Skeletal muscle tissue (tissue), 4 donors: ENCODE measurements around the gene CDK15. TPM values are rescaled to one million over a fixed set of nuclear protein-coding genes. Genes with fewer than 3 reads are reported as not detected.
"Not testable (repeated sequence)": the region's sequence is repeated elsewhere in the genome, so short reads cannot be mapped to it uniquely, and the experiment has no call there.

Experiments used
- H3K27ac ChIP-seq: one replicate; pipeline ENCODE4 v1.7.0; 2013; ENCODE audit warnings: mild to moderate bottlenecking, low read depth, low read length, inconsistent platforms
- H3K27me3 ChIP-seq, 3 donors: one replicate each; pipeline ENCODE4 v1.7.0; 2013; ENCODE audit warnings: low read length in 3 of 3; ENCODE audit not compliant: control insufficient read depth in 3 of 3, insufficient read depth in 3 of 3
- H3K36me3 ChIP-seq, 3 donors: one replicate each; pipeline ENCODE4 v1.7.0; 2013; ENCODE audit warnings: low read length in 3 of 3; ENCODE audit not compliant: control insufficient read depth in 3 of 3, insufficient read depth in 3 of 3
- H3K4me1 ChIP-seq, 3 donors: one replicate each; pipeline ENCODE4 v1.7.0; 2013; ENCODE audit warnings: low read length in 3 of 3, mild to moderate bottlenecking in 3 of 3; ENCODE audit not compliant: control insufficient read depth in 3 of 3, insufficient read depth in 3 of 3
- H3K4me3 ChIP-seq, 3 donors: one replicate each; pipeline ENCODE4 v1.7.0; 2013; ENCODE audit warnings: low read length in 3 of 3
- H3K9ac ChIP-seq, 3 donors: one replicate each; pipeline ENCODE4 v1.7.0; 2013; ENCODE audit warnings: low read length in 3 of 3, mild to moderate bottlenecking in 3 of 3, moderate library complexity in 2 of 3, low read depth in 1 of 3
- H3K9me3 ChIP-seq, 3 donors: one replicate each; pipeline ENCODE4 v1.7.0; 2013; ENCODE audit warnings: low read length in 3 of 3; ENCODE audit not compliant: control insufficient read depth in 3 of 3
- total RNA-seq: library from RNA; depleted of rRNA; stranded (reverse); fragments of >200 nt; gene quantifications from one replicate; pipeline ENCODE4 v1.2.3, GENCODE V29; 2014
- donor health status: Osteomylitis.

The CDK15 gene
- total RNA-seq: 0.52 TPM

DNA sequence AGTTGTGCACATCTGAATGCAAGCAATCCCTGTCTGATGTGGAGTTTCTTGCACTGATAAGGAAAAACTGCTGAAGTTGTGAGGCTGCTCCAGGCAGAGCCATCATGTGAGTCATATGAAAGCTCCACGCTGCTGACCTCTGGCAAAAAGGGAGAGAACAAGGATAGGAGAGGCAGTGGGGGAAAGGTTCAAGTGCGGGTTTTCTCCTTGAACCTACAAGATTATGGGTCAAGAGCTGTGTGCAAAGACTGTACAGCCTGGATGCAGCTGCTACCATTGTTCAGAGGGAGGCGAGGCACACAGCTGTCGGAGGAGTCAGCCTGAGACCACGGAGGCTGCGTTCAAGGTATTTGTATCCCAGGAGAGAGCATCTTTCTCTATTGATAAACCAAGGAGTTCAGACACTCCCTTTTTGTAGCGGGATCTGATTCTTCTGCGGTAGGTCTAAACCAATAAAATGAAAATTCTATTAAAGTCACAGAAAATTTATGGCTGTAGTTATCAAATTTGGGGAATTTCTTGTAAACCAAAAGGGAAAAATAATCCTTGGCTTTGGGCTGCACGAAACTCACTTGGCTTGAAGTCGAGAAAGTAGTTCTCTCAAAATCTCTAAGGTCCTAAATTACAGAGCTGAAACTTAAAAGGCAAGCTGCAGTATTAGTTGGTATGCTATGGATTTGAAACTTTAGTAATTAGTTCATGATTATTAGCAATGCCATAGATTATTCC lies at the start of gene CDK15:
Gene CDK15 (plus strand): TSS at position 96 of the 729 bp plus-strand sequence. CDS start 128 bp downstream, at position 224.
- Histone ChIP-seq H3K9ac (no peak within 1 kb of the TSS), H3K9me3 (no peaks in the 10 kb centered on the region), H3K4me3 (no peak within 1 kb of the TSS), H3K4me1 (peaks cover 3 to 18% (median 5%) of the 10 kb centered on the region in 3 donors), H3K27ac (no peak within 1 kb of the TSS), H3K27me3 (no peaks in the 10 kb centered on the region), H3K36me3 (no peaks in the 10 kb centered on the region)

GRCh38 chr2:201758234-201758633 lies 48.1 kb upstream of the CDK15 start:
- Histone ChIP-seq H3K9ac (no peak overlapping the region), H3K36me3 (peaks cover 17 to 42% (median 21%) of the 10 kb centered on the region in 3 donors), H3K27ac (no peak overlapping the region), H3K9me3 (no peaks in the 10 kb centered on the region), H3K4me3 (no peak overlapping the region), H3K4me1 (no peaks in the 10 kb centered on the region), H3K27me3 (no peaks in the 10 kb centered on the region)

DNA sequence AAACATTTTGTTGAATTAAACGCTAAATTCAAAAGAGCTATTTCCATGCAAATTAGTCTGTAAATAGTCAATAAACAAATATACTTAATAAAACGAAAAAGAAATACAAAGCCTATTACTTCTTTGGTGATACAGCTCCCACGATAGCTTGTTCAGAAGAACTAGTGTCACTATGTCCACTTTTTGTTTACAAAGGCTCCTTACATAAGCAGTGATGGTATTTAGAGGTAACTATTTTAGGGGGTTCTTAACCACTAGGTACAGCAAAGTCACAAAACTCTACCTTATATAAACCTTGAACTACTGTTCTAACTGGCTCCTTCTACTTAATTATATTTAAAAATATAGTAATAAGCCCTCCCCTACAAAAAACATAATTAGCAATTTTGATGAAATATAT lies 47.5 kb upstream of the CDK15 start:
- Histone ChIP-seq H3K36me3 (peaks cover 17 to 42% (median 22%) of the 10 kb centered on the region in 3 donors), H3K27me3 (no peaks in the 10 kb centered on the region), H3K9ac (no peak overlapping the region), H3K27ac (no peak overlapping the region), H3K9me3 (no peaks in the 10 kb centered on the region), H3K4me3 (no peak overlapping the region), H3K4me1 (no peaks in the 10 kb centered on the region)

DNA sequence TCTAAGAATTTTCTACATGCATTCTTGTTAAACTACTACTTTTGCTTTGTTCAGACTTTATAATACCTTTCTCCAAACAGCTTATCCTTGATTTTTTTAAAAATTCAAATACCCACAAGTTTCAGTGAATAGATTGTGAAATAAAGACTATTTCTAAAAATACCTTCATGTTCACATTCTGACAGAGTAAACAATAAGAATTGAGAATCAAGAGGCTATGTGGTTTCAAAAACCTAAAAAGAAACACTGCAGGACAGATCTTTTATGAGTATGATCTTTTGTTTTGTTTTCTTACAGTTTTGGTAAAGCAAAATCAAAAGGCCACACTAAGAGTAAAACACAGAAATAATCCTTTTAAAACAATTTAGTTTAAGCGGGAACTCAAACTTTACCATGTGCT lies 46.8 kb upstream of the CDK15 start:
- peaks cover 17 to 38% (median 22%) of the 10 kb centered on the region in 3 donors for H3K36me3 ChIP-seq
- no peaks in the 10 kb centered on the region for H3K4me1 ChIP-seq
- no peak overlapping the region for H3K27ac ChIP-seq
- no peak overlapping the region for H3K9ac ChIP-seq
- H3K27me3 ChIP-seq: no peaks in the 10 kb centered on the region
- H3K9me3 ChIP-seq: no peaks in the 10 kb centered on the region
- H3K4me3 ChIP-seq: no peak overlapping the region

- no peaks in the 10 kb centered on the region for H3K9me3 ChIP-seq
- H3K9ac ChIP-seq: no peak overlapping the region
- no peaks in the 10 kb centered on the region for H3K4me1 ChIP-seq
- H3K27me3 ChIP-seq: no peaks in the 10 kb centered on the region
- peaks cover 17 to 45% (median 22%) of the 10 kb centered on the region in 3 donors for H3K36me3 ChIP-seq
- H3K4me3 ChIP-seq: no peak overlapping the region
- H3K27ac ChIP-seq: no peak overlapping the region
Measured at GRCh38 chr2:201761101-201761500, 45.2 kb upstream of the CDK15 start.

DNA sequence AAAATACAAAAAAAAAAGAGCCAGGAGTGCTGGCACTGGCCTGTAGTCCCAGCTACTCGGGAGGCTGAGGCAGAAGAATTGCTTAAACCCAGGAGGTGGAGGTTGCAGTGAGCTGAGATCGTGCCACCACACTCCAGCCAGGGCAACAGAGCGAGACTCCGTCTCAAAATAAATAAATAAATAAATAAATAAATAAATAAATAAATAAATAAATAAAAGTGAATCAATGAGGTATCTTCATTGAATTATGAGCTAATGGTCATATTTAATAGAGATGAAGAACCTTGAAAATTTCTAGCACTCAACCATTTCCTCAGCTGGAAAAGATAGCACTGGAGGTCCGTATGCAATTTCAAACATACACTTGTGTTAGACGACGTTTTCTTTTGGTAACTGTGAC lies 41.9 kb upstream of the CDK15 start:
- not testable (repeated sequence) for H3K9me3 ChIP-seq
- H3K36me3 ChIP-seq: peaks cover 13 to 36% (median 16%) of the 10 kb centered on the region in 3 donors

DNA sequence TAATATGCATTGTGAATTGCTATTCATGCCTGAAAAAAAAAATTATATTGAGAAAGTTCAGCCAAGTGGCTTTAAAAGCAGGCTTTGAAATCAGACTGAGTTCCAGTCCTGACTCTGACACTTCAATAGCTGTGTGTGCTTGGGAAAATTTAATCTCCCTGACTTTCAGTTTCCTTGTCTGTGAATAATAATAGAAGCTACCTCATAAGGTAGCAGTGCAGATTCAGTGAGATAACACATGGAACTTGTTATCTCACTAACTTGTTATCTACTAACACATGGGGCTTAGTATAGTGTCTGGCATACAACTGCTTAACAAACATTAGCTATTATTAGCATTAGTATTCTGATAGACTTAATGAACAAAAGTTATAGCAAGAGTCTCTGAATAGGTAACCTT lies 40.5 kb upstream of the CDK15 start:
- no peaks in the 10 kb centered on the region for H3K27me3 ChIP-seq
- no peaks in the 10 kb centered on the region for H3K4me1 ChIP-seq
- no peaks in the 10 kb centered on the region for H3K9me3 ChIP-seq
- peaks cover 12 to 32% (median 15%) of the 10 kb centered on the region in 3 donors for H3K36me3 ChIP-seq
- H3K4me3 ChIP-seq: no peak overlapping the region
- no peak overlapping the region for H3K27ac ChIP-seq
- no peak overlapping the region for H3K9ac ChIP-seq

More for the DNA sequence above, 41.9 kb upstream of the CDK15 start:
- H3K27ac ChIP-seq, H3K27me3 ChIP-seq, H3K9ac ChIP-seq, H3K4me3 ChIP-seq, H3K4me1 ChIP-seq: not testable (repeated sequence)

- H3K4me3 ChIP-seq: no peak overlapping the region
- peaks cover 0 to 16% (median 0%) of the 10 kb centered on the region in 3 donors for H3K36me3 ChIP-seq
- no peak overlapping the region for H3K27ac ChIP-seq
- H3K9ac ChIP-seq: no peak overlapping the region
- H3K4me1 ChIP-seq: no peaks in the 10 kb centered on the region
- no peaks in the 10 kb centered on the region for H3K9me3 ChIP-seq
- no peaks in the 10 kb centered on the region for H3K27me3 ChIP-seq
Measured at GRCh38 chr2:201768918-201769317, 37.4 kb upstream of the CDK15 start.

DNA sequence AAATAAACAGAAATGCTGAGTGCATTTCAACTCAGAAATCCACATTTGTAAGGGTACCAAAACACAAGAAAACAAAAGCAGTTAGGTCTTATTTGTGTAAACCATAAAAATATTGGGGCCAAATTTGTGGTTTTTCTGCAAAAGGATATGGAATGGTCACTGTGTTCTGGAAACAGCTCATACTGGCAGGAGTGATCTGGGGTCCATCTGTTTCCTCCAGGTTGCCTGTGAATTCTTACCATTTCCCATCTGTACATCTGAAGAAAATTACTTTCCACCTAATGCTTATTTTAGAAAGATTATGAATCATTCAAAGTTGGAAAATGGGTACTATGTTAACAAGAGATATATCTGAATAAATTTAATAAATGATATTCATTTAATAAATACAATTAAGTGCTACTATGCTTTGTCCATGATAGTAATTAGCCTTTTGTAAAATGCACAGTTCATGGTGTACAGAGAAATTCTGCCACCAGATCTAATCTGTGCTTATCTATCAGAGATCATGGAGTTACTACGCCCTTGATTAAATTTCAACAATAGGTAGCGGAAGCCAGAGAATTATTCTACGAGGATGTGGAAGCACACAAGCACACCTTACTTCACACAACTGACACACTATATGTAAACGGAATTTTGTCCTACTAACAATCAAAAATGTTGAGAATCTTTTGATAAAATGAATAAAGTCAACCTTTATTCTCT lies 36.5 kb upstream of the CDK15 start:
- Histone ChIP-seq H3K4me3 (no peak overlapping the region), H3K9ac (no peak overlapping the region), H3K9me3 (no peaks in the 10 kb centered on the region), H3K4me1 (no peaks in the 10 kb centered on the region), H3K27me3 (no peaks in the 10 kb centered on the region), H3K27ac (no peak overlapping the region), H3K36me3 (peaks cover 0 to 14% (median 0%) of the 10 kb centered on the region in 3 donors)

DNA sequence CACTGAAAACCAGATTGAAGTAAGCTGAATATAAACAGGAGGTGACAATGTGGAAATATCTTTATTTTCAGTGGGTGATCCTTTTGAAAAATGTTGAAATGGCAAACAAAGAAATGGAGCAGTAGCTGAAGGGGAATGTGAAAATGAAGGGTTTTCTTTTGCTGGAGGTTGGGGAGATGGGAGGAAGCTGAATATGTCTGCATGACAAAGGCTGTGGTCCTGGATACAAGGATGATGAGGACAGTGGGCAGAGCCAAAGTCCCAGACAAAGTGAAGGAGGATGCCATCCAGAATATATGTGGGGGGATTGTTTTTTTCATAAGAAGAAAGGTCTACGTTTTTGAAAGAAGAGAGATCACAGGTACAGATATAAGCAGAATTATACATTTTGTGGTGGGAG lies 32.3 kb upstream of the CDK15 start:
- H3K4me1 ChIP-seq: no peaks in the 10 kb centered on the region

More for the DNA sequence above, 32.3 kb upstream of the CDK15 start:
- H3K4me3 ChIP-seq: no peak overlapping the region
- H3K9me3 ChIP-seq: no peaks in the 10 kb centered on the region
- no peaks in the 10 kb centered on the region for H3K27me3 ChIP-seq
- H3K27ac ChIP-seq: no peak overlapping the region
- no peak overlapping the region for H3K9ac ChIP-seq
- no peaks in the 10 kb centered on the region for H3K36me3 ChIP-seq
